GM19035 (cell line): ENCODE data around the gene RSPH1.
A peak's percentile ranks its signal among the peaks of the same experiment; 100 is the strongest.

Experiments
- ATAC-seq: cut with Tn5 transposase; IDR thresholded peaks from one replicate; pipeline ENCODE4 v1.9.1; 2021; ENCODE audit not compliant: unreplicated experiment

The RSPH1 gene

DNA sequence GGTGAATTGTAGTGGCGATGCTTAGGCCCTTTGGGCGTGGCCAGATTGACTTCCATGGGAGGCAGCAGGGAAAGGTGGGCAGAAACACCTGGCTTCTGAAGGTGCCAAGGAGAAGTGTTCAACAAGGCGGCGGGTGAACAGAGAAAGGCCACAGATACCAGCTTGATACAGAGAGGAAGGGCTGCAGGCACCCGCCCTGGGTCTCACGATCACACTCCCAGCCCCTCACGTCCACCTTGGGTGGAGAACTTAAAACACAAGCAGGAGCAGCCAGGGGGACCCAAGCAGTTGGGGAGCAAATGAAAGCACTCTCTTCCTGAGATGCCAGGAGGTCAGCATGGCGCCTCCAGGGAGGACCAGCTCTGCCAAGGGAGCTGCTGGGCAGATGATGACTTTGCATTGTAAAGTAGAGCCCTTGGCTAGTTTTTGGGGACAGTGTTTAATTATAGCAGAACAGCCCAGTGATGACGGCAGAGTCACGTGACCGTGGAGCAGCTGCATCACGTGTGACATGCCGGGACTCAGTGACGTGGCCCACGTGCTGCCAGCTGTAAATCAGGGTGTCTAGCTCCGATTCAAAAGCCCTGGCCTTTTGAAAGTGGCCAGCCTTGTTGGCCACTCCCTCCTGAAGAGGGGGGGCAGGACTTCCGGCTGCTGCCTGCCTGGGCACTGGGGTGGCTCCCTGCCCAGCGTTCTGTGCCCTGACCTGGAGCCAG is 36.6 kb upstream of the RSPH1 start:
- ATAC-seq = no peak

DNA sequence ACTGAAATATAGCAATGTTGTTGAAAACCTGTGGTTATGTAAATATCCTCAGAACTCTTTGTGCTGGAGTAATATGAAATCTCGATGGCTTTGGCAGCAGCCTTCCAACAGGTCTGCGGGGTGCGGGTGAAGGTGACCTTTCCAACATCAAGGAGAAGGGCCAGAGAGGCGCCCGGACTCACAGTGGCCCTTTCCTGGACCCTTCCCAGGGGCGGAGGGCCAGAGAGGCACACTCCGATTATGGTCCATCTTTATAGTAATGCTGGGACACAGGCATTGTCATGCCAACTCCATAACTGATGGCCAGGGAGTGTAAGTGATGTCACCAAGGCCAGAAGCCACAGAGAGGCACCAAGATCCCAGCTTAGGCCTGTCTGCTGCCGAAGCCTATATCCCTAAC is 35.7 kb upstream of the RSPH1 start:
- no peak for ATAC-seq

DNA sequence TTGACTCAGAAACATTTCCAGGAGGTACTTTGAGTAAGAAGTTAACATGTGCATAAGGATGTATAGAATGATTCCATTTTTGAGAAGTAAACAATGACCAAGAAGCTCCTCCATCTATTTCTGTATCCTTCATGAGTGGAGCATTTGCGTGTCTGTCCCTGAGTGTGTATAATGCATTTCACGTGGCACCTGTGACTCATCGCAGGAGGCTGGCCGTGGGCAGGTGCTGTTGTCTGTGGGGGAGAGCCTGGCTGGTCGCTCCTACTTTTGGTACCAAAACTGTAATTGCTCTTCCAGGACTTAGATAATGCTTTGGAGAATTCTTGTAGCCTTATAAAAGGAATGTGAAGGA is 34.1 kb upstream of the RSPH1 start:
- no peak for ATAC-seq

DNA sequence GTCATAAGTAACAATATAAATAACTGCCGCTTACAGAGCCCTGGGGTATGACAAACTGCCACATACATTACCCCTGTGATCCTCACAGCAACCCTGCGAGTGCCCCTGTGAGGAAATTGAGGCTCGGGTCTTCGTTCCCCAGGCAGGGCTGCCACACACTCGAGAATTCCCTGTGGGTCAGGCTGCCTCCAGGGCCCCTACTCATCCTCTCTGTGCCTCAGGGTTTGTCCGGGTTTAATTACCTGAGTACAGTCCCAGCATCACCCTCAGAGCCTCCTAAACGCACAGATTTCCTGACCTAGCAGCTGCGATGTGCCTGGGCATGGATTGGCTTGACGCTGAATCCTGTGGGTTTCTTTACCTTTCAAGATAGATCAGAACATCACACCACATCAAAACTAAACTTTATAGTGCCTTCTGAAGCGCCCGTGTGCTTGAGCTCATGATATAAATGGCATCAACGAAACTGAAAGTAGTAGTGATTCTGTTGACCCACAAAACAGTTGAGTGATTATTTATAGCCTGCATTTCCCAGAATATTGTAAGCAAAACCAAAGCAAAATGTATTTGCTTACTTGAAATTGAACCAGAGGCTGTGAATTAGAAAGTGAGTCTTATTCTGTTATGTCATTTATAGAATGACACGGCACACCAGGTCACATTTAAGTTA is 31.6 kb upstream of the RSPH1 start:
- ATAC-seq = peak; percentile 36

DNA sequence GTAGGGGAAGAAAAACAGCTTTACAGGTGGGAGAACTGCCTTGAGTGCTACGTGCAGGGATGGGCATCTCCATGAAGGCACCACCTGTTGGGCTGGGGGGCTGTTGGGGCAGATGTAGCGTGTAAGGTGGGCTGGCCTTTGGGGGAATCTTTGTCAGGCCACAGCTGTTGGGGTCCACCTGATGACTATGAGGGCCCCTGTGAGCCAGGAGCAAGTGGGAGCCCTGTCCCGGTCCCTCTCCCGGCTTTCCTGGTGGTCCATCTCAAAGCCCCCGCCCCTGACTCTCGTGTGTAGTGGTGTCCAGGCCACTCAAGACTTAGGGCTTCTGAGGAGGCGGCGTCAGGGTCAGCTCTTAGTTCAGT is 31.1 kb upstream of the RSPH1 start:
- no peak for ATAC-seq

DNA sequence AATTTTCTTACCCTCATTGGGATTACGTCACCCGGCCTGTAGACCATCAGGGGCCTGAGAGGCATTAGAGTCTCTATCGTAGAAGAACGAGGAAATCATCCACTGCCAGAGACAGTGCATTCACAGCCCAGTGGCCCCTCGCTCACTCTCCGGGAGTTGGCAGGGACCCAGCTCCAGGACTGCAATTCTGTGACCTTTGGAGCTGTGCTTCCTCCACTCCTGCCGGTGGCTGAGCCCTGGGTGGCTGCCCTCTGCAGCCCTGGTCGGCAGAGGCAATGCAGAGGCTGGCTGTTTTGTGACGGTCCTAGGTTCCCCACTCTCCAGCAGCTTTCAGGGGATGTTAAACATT is 30.3 kb upstream of the RSPH1 start:
- ATAC-seq = no peak

DNA sequence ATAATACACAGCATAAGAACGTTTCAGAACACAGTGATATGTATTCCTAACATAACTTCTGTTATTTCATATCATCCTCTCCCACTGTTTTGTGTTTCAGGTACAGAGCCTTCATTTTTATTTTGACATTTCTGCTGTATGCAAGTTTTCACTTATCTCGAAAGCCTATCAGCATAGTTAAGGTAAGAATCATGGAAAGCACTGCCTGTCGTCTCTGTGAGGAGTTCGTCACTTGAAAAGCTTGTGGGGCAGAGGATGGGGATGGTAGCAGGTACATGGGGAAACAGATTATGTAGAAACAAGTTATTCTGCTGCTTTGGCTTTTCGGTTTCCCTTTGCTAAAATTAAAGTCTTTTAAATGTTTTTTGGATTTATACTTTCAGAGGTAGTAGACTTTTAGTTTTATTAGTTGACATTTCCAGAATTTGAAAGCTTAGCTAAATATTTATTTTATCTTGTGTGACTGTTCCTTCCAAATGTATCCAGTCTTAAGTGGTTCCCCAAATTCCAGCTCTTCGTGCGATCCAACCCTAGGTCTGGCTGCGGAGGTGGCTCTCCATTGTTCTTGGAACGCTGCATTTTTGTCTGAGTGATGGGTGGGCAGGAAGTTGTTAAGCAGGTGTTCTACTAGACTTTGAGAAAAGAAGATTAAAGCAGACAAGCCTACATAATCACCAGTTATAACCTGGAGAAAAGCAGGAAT is 29.8 kb upstream of the RSPH1 start:
- no peak for ATAC-seq

DNA sequence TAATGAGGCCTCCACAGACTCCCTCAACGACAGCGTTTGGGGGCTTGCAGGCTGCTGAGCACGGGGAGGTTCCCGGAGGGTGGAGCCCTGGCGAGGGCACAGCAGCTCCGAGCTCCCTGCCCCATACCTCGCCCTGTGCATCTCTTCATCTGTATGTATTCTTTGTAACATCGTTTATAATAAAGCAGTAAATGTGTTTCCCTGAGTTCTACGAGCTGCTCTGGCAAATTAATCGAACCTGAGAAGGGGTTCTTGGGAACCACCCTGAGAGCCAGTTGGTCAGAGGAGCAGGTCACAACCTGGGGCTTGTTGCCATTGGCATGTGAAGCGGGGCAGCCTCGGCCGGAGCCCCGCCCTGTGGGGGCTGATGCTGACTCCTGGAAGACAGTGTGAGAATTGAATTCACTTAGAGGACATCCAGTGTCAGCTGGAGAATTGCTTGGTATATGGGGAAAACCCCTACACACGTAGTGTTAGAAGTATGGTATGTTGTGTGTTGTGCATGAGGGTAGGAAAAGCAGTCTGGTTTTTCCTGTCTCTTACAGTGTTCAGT is 29.1 kb upstream of the RSPH1 start:
- peak; percentile 21 for ATAC-seq

DNA sequence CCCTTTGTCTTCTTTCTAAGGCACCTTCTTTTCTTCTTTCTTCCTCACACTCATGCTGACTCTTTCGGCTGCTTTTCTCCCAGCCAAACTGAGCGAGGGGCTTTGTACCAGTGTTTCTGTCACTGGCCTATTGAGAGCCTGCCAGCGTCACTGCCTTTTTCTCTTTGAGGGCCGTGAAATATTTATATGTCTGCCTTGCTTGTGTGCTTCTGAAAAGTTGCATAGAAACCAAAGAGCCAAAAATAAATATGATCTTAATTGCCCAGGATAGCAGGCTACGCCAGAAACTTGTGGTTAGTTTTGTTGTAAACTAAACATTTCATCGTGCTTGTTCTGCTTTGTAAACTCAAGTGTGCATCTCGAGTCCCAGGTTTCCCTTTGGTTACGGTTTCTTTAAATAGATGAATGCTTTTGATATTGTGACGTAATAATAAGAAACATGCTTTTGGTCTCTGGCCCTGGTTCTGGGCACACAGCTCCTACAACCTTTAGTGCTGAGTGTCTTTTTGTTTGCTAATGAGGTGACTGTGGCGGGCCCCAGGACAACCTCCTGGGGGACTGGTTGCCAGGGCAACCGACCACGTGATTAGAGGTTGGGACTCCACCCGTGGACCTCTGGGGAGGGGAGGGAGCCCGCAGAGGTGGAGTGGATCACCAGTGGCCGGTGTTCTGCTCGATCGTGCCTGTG is 28.5 kb upstream of the RSPH1 start:
- ATAC-seq = peak; percentile 70

DNA sequence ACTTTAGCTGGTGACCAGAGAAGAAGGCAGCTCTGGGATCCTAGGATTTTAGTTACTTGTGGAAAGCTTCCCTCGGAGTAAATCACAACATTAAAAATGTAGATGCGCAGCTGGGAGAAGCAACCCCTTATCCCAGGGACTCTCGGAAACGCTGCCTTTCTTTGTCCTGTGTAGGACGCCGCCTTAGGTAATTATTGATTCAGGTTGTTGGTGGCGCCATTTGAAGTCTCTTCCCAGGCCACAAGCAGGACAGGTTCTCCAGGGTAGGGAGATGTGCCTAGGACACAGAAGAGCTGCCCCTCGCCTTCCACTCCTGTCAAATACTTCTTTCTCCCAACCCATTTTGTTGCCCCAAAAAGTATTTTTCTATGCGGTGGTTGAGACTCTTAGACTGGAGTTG is 27.9 kb upstream of the RSPH1 start:
- no peak for ATAC-seq

DNA sequence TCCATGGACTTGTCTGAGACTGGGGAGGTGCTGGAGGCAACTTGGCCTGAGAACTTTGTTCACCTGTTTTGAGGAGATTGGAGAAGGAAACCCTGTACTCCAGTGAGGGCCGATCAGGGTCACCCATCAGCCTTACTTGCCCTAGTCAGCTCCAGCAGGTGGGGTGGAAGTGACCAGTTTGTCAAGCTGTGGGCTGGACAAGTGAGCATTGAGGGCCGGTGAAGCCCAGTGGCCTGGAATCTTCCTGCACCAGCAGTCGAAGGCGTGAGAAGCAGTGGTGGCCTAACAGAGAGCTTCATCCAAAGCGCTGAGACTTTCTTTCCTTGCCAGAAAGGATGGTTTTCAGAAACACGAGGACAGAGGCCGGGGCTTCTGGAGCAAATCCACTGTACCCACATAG is 27.2 kb upstream of the RSPH1 start:
- no peak for ATAC-seq

DNA sequence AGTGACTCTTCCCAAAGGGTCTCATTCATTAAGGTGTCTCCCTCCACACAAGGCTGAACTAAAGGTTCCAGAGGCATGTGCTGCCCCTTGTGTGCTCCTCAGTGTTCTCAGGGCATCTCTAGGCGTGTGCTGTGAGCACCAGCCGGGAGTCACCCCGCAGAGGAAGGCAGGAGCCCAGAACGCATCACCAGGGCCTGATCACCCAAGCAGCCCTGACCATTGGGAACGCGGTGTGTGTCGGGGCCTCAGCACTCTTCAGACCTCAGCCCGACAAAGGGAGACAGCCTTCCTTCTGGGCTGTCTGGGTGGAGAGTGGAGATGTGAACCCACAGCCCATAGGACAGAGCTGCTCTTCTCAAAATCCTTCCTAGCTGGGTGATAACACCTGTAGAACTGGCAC is 26.7 kb upstream of the RSPH1 start:
- ATAC-seq = no peak

DNA sequence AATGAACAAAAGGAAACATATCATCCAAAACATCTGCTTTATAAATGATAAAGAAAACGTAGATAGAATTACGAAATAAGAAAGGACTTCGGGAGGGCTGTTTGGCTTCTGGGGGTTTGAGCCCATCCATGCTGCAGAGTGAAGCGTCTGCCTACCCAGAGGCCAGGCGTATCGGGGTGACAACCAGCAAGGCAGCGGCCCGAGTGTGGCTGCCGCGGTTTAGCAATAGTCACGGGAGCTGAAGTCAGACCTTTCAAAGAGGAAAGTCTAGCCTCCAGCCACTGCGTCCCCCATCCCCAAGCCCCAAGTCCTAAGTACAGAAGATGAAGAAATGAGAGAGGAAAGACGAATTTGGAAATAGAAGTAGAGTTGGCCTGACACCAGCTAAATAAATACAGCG is 26.2 kb upstream of the RSPH1 start:
- ATAC-seq = no peak

DNA sequence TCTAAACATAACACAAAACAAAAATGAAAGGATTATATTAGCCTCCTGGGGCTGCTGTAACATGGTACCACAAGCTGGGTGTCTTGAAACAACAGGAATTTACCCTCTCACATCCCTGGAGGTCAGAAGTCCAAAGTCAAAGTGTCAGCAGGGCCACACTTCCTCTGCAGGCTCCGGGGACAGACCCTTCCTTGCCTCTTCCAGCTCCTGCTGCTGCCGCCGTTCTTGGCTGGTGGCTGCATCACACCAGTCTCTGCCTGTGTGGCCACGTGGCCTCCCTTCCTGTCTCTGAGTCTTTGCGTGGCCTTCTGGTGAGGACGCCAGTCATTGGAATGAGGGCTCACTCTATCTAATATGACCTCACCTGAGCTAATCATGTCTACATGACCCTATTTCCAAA is 25.8 kb upstream of the RSPH1 start:
- no peak for ATAC-seq

DNA sequence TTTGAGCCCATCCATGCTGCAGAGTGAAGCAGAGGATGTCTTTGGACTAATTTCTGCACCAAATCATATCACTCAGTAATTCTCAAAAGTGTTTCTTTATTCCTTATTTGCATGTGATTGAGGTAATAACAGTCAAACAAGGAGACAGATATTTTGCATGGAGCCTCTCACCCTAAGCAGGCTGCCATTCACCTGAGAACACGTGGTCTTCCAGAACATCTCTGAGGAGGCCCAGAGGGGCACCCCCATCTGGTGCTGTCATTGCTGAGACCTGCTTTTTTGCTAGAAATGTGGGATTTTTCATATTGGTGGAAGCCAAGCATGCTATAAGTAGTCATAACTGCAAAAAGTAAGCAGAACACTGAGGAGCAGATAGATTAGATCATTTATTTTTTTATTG is 25.4 kb upstream of the RSPH1 start:
- no peak for ATAC-seq

DNA sequence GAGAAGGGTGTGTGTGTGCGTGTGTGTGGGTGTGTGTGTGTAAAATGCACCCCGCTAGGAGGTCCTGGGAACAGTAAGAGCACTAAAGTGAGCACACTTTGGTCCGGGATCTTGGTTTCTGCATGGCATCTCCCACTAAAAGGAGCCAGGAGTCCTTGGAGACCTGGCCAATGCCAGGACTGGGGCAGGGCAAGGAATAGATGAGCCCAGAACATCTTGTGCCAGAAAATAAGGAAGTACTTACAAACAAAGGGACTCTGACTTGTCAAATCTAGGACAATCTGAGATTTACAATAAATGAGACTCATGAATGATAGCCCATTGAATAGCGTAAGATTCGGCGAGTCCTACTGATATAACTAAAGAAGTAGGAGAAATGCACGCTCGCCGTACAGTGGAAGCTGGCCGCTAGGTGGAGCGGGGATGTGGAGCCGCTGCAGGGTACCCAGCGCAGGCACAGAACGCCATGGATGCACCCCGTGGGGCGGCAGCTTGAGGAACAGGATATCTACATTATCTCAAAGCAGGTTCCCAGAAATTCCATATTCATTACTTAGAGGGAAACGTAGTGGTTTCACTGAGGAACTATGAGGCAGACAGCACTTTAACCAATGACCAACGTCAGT is 24.7 kb upstream of the RSPH1 start:
- ATAC-seq = no peak

DNA sequence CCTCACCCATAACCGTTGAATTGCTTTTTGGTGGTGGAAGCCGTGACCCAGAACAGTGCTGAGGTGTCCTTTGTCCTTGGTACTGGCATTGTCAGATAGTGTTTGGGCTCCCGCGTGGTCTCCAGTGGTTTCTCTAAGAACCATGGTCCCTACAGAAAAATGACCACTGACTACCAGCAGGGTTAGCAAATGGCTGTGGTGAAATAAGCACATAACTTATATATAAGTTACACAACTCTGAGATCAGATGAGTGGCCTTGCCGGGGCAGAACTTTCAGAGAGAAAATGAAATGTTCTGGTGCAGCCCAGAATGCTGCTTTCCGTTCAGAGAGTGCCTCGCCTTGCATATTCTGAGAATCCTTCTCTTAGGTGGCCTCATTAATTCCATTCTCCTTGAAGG is 22.6 kb upstream of the RSPH1 start:
- ATAC-seq = no peak

DNA sequence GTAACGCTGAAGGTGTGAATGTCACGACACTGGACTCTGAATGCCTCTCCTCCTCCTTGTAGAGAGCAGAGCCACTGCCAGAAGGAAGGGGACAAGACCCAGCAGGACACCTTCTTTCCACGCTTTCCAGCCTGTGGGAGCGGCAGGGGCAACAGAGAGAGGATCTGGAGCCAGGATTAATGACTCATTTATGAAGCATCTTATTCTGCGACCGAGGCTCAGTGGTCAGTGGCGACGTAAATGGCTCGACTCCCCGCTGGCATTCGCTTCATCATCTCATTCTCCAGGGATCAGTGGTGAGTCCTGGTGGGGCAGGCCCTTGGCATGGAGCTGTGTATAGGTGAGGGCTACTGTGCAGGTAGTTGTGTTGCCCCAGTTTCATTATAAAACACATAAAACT is 22.2 kb upstream of the RSPH1 start:
- no peak for ATAC-seq

DNA sequence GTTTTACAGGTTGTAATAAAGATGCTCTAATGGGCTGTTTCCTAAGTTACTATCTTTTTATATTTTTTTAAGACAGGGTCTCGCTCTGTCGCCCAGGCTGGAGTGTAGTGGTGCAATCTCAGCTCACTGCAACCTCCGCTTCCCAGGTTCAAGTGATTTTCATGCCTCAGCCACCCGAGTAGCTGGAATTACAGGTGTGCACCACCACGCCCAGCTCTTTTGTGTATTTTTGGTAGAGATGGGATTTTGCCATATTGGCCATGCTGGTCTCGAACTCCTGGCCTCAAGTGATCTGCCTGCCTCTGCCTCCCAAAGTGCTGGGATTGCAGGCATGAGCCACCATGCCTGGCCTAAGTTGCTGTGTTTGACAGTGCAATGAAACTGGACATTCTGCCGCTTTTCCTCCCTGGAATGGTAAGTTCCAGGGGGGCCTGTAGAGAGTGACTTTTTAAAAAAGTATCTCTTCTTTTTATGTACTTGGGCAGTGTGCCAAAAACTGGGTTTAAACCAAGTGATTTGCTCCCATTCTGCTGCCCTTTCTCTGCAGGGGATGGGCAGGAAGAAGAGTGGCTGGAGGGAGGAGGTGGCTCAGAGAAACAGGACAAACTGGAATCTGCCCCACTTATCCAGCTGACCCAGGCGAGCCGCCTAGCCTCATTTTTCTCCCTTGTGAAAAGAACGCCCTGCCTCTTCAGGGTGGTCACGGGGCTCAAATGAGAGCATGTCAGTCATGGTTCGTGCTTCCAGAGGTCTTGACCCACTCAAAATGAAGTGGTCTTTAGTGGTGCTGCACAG is 19.9 kb upstream of the RSPH1 start:
- no peak for ATAC-seq

DNA sequence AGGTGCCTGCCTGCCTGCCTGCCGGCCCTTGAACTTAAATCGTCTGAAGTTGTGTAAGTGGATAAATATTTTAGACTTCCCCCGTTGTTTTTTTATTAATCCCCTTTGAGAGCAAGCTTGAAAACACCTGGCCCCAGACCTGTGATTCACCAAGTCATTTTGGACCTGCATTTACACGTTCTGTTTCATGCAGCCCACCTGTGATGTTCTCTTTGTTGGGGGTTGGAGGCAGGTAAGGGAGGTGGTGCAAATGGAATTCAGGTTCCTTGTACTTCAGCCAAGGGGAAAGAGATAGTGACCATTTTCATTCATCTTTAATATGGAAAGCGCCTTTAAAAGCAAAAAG is 18.8 kb upstream of the RSPH1 start:
- no peak for ATAC-seq
